Measurements from ENCODE around the gene KLK5.
A peak's percentile ranks its signal among the peaks of the same experiment; 100 is the strongest.

GRCh38 chr19:50932018-50932689 is 20.7 kb downstream of the KLK5 start:
- no peak for TF ChIP-seq CTCF (IDR thresholded peaks at IDR 0.05)
- TF ChIP-seq POLR2A (IDR thresholded peaks at IDR 0.05) = no peak
- peak; percentile 25 to 46 for TF ChIP-seq POLR2AphosphoS5 (IDR thresholded peaks at IDR 0.05; ENCODE audit: insufficient read depth in 1 of 2, low read depth in 1 of 2)

Data from vagina (tissue), 2 donors.